Measurements from ENCODE around the gene SYNE3.

The SYNE3 gene

DNA sequence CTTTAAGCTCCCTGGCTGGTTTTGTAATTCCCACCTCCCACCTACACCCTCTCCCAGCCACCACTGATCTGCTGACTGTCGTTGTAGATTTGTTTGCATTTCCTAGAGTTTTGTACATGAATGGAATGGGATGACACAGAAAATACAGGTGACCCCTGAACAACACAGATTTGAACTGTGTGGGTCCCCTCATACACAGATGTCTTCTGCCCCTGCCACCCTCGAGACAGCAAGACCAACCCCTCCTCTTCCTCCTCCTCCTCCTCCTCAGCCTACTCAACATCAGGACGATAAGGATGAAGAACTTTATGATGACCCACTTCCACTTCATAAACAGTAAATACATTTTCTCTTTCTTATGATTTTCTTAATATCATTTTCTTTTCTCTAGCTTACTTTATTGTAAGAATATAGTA lies 28.8 kb downstream of the SYNE3 start:
- Histone ChIP-seq H3K9me3 (ENCODE audit: insufficient read depth, low read depth, low read length) (peaks cover 1% of the 10 kb centered on the region), H2BK120ac (ENCODE audit: insufficient read depth, low read length, poor library complexity) (no peak overlapping the region), H3K14ac (ENCODE audit: low read length) (no peak overlapping the region), H2AFZ (ENCODE audit: insufficient read depth, low read length, poor library complexity) (no peak overlapping the region), H3K23ac (ENCODE audit: low read length) (no peak overlapping the region), H2AK5ac (ENCODE audit: low read length) (no peak overlapping the region), H4K91ac (ENCODE audit: low read depth, low read length) (no peak overlapping the region), H3K4ac (ENCODE audit: low read depth, low read length) (no peak overlapping the region), H3K18ac (ENCODE audit: low read length) (no peak overlapping the region), H3K27me3 (ENCODE audit: insufficient read depth, low read length) (no peaks in the 10 kb centered on the region), H2BK12ac (ENCODE audit: low read length) (no peak overlapping the region), H3K9ac (ENCODE audit: low read length) (no peak overlapping the region), H4K12ac (ENCODE audit: low read depth, low read length) (no peak overlapping the region), H3K79me2 (ENCODE audit: control insufficient read depth, insufficient read depth, low read length, poor library complexity) (no peaks in the 10 kb centered on the region), H3K4me3 (ENCODE audit: low read depth, low read length) (no peak overlapping the region), H3K79me1 (ENCODE audit: low read length) (no peaks in the 10 kb centered on the region), H4K8ac (ENCODE audit: low read depth, low read length) (no peak overlapping the region), H3K4me2 (ENCODE audit: low read length) (no peak overlapping the region), H2BK5ac (ENCODE audit: low read depth, low read length, poor library complexity) (no peak overlapping the region), H3K4me1 (ENCODE audit: control insufficient read depth in 1 of 2, insufficient read depth in 2 of 2, low read length in 2 of 2) (peaks cover 12 to 15% of the 10 kb centered on the region in 2 experiments), H3K27ac (ENCODE audit: low read depth, low read length) (no peak overlapping the region), H3K36me3 (ENCODE audit: control insufficient read depth in 1 of 2, insufficient read depth in 2 of 2, low read length in 2 of 2) (no peaks in the 10 kb centered on the region)
- WGBS (ENCODE audit: extremely low coverage, insufficient coverage, insufficient read length): no CpG with 5 or more reads among the region's 3 CpGs
- DNase-seq: no peak

DNA sequence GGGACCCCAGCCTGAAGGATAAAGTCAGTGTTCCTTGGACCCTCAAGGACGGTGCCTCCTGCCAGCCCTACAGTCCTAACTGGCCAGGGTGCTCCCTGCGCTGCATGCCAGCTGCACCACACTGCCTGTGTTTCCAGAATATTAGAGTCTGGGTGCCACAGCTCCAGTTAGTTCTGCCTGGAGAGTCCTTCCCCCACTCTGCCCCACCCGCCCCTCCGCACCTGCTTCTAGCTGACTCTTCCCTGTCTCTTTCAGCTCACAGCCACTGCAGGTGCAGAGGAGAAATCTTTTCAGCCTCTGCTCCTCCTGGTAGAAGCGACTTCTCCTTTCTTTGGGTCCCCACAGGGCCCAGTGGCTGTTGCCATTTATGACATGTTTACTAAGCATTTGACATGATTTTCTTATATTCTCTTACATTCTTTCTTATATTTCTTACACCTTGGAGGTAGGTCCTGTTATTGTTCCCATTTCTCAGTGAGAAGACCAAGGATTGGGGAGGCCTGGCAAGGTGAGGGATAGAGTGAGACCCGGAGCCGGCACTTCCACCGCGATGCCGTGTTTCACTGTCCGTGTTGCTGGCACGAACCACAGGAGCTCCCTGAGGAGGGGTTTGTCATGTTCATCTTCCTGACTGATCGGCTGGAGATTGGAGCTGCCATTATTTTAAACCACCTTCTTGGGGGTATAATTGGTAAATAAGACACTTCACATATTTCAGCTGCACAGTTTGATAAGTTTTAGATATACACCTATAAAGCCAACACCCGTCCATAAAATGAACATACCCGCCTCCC lies 29.4 kb downstream of the SYNE3 start:
- Histone ChIP-seq H3K9me3 (ENCODE audit: insufficient read depth, low read depth, low read length) (peaks cover 1% of the 10 kb centered on the region), H2AFZ (ENCODE audit: insufficient read depth, low read length, poor library complexity) (no peak overlapping the region), H2BK5ac (ENCODE audit: low read depth, low read length, poor library complexity) (no peak overlapping the region), H3K14ac (ENCODE audit: low read length) (no peak overlapping the region), H3K9ac (ENCODE audit: low read length) (no peak overlapping the region), H3K4me2 (ENCODE audit: low read length) (no peak overlapping the region), H3K27me3 (ENCODE audit: insufficient read depth, low read length) (no peaks in the 10 kb centered on the region), H3K79me2 (ENCODE audit: control insufficient read depth, insufficient read depth, low read length, poor library complexity) (no peaks in the 10 kb centered on the region), H3K4me1 (ENCODE audit: control insufficient read depth in 1 of 2, insufficient read depth in 2 of 2, low read length in 2 of 2) (peaks cover 12 to 15% of the 10 kb centered on the region in 2 experiments), H3K27ac (ENCODE audit: low read depth, low read length) (no peak overlapping the region), H4K91ac (ENCODE audit: low read depth, low read length) (no peak overlapping the region), H3K79me1 (ENCODE audit: low read length) (no peaks in the 10 kb centered on the region), H2AK5ac (ENCODE audit: low read length) (no peak overlapping the region), H3K23ac (ENCODE audit: low read length) (no peak overlapping the region), H3K4me3 (ENCODE audit: low read depth, low read length) (no peak overlapping the region), H4K8ac (ENCODE audit: low read depth, low read length) (no peak overlapping the region), H3K18ac (ENCODE audit: low read length) (no peak overlapping the region), H4K12ac (ENCODE audit: low read depth, low read length) (no peak overlapping the region), H3K4ac (ENCODE audit: low read depth, low read length) (no peak overlapping the region), H2BK12ac (ENCODE audit: low read length) (no peak overlapping the region), H2BK120ac (ENCODE audit: insufficient read depth, low read length, poor library complexity) (no peak overlapping the region), H3K36me3 (ENCODE audit: control insufficient read depth in 1 of 2, insufficient read depth in 2 of 2, low read length in 2 of 2) (no peaks in the 10 kb centered on the region)
- no CpG with 5 or more reads among the region's 15 CpGs for WGBS (ENCODE audit: extremely low coverage, insufficient coverage, insufficient read length)
- no peak for DNase-seq

DNA sequence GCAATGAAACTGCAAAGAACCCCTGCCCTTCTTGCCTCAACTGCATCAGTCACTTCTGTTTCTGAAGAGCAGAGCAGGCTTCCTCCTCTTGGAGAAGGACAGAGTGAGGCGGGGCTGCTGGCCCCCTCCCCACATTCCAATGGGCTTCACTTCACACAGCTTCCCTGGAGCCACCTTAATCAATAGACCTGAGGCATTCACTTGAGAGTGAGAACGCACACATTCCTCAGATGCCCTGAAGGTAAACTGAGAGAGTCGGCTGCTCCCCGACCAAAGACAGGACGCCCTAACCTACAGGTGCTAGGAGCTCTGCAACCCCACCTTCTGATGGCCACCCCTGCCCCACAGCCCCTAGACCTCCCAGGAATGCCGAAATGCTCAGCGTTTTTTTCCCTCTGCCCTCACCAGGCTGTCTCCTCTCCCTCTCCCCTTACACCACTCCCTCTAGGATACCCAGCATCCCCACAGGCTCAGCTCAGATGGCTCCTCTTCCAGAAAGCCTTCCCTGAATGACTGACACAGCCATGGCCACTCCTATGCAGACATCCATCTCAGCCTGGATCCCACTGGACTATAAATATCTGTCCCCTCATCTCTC lies 31.1 kb downstream of the SYNE3 start:
- DNase-seq: no peak
- H3K18ac ChIP-seq (ENCODE audit: low read length): no peak overlapping the region
- H3K23ac ChIP-seq (ENCODE audit: low read length): no peak overlapping the region
- no peak overlapping the region for H3K4me2 ChIP-seq (ENCODE audit: low read length)
- H2BK120ac ChIP-seq (ENCODE audit: insufficient read depth, low read length, poor library complexity): no peak overlapping the region
- no peak overlapping the region for H3K9ac ChIP-seq (ENCODE audit: low read length)
- H3K36me3 ChIP-seq (ENCODE audit: control insufficient read depth in 1 of 2, insufficient read depth in 2 of 2, low read length in 2 of 2): no peaks in the 10 kb centered on the region
- no CpG with 5 or more reads among the region's 7 CpGs for WGBS (ENCODE audit: extremely low coverage, insufficient coverage, insufficient read length)
- H4K8ac ChIP-seq (ENCODE audit: low read depth, low read length): no peak overlapping the region
- no peak overlapping the region for H3K14ac ChIP-seq (ENCODE audit: low read length)
- no peaks in the 10 kb centered on the region for H3K79me1 ChIP-seq (ENCODE audit: low read length)
- H3K4me3 ChIP-seq (ENCODE audit: low read depth, low read length): no peak overlapping the region
- no peak overlapping the region for H2AK5ac ChIP-seq (ENCODE audit: low read length)
- H2BK5ac ChIP-seq (ENCODE audit: low read depth, low read length, poor library complexity): no peak overlapping the region
- H3K79me2 ChIP-seq (ENCODE audit: control insufficient read depth, insufficient read depth, low read length, poor library complexity): no peaks in the 10 kb centered on the region
- H3K9me3 ChIP-seq (ENCODE audit: insufficient read depth, low read depth, low read length): peaks cover 1% of the 10 kb centered on the region
- H3K4ac ChIP-seq (ENCODE audit: low read depth, low read length): no peak overlapping the region
- no peaks in the 10 kb centered on the region for H3K27me3 ChIP-seq (ENCODE audit: insufficient read depth, low read length)
- H2BK12ac ChIP-seq (ENCODE audit: low read length): no peak overlapping the region
- no peak overlapping the region for H4K12ac ChIP-seq (ENCODE audit: low read depth, low read length)
- no peak overlapping the region for H2AFZ ChIP-seq (ENCODE audit: insufficient read depth, low read length, poor library complexity)
- no peak overlapping the region for H4K91ac ChIP-seq (ENCODE audit: low read depth, low read length)
- H3K27ac ChIP-seq (ENCODE audit: low read depth, low read length): no peak overlapping the region
- peaks cover 15 to 18% of the 10 kb centered on the region in 2 experiments for H3K4me1 ChIP-seq (ENCODE audit: control insufficient read depth in 1 of 2, insufficient read depth in 2 of 2, low read length in 2 of 2)

DNA sequence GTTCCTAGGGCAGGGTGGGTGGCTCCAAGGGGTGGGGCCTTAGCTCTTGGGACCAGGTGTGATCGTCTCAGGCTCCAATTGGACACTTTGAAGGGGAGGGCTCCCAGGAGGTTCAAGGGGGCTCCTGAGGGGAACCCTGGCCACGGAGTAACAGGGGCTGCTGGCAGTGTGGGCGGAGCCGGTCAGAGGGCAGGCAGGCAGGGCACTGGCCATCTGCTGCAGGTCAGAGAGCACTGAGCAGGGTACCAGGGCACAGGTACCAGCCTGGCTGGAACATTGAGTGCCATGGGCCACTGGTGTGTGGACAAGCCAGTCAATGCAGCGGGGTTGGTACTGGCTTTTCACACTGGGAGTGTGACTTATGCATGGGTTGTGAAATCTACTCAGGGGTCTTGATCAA lies 32.2 kb downstream of the SYNE3 start:
- no peak overlapping the region for H3K23ac ChIP-seq (ENCODE audit: low read length)
- H3K4me1 ChIP-seq (ENCODE audit: control insufficient read depth in 1 of 2, insufficient read depth in 2 of 2, low read length in 2 of 2): peaks cover 15 to 18% of the 10 kb centered on the region in 2 experiments
- DNase-seq: no peak
- H3K9me3 ChIP-seq (ENCODE audit: insufficient read depth, low read depth, low read length): peaks cover 1% of the 10 kb centered on the region
- no CpG with 5 or more reads among the region's 5 CpGs for WGBS (ENCODE audit: extremely low coverage, insufficient coverage, insufficient read length)
- H2AFZ ChIP-seq (ENCODE audit: insufficient read depth, low read length, poor library complexity): no peak overlapping the region
- H2BK5ac ChIP-seq (ENCODE audit: low read depth, low read length, poor library complexity): no peak overlapping the region
- no peak overlapping the region for H3K27ac ChIP-seq (ENCODE audit: low read depth, low read length)
- no peak overlapping the region for H3K4me2 ChIP-seq (ENCODE audit: low read length)
- H4K12ac ChIP-seq (ENCODE audit: low read depth, low read length): no peak overlapping the region
- no peak overlapping the region for H3K4ac ChIP-seq (ENCODE audit: low read depth, low read length)
- no peak overlapping the region for H3K14ac ChIP-seq (ENCODE audit: low read length)
- H3K79me1 ChIP-seq (ENCODE audit: low read length): no peaks in the 10 kb centered on the region
- H4K8ac ChIP-seq (ENCODE audit: low read depth, low read length): no peak overlapping the region
- peak overlapping the region; percentile 37 for H2BK12ac ChIP-seq (ENCODE audit: low read length)
- no peak overlapping the region for H3K4me3 ChIP-seq (ENCODE audit: low read depth, low read length)
- no peaks in the 10 kb centered on the region for H3K79me2 ChIP-seq (ENCODE audit: control insufficient read depth, insufficient read depth, low read length, poor library complexity)
- H2AK5ac ChIP-seq (ENCODE audit: low read length): no peak overlapping the region
- H4K91ac ChIP-seq (ENCODE audit: low read depth, low read length): no peak overlapping the region
- no peaks in the 10 kb centered on the region for H3K36me3 ChIP-seq (ENCODE audit: control insufficient read depth in 1 of 2, insufficient read depth in 2 of 2, low read length in 2 of 2)
- H3K18ac ChIP-seq (ENCODE audit: low read length): no peak overlapping the region
- no peaks in the 10 kb centered on the region for H3K27me3 ChIP-seq (ENCODE audit: insufficient read depth, low read length)
- H2BK120ac ChIP-seq (ENCODE audit: insufficient read depth, low read length, poor library complexity): no peak overlapping the region
- H3K9ac ChIP-seq (ENCODE audit: low read length): no peak overlapping the region

All from trophoblast cell (in vitro differentiated cells and primary cell).